HEK293 (cell line): Measurements from ENCODE around the gene ALDOA.

Experiments used
- CTCF ChIA-PET: fragments of 350-600 bp; formaldehyde crosslinking; extraction: SDS; loops from one replicate; lab custom pipeline; 2021; ENCODE audit warnings: antibody characterized with exemption; lab: Yijun Ruan, JAX
- POLR2A ChIA-PET: fragments of 300-600 bp; formaldehyde crosslinking; extraction: SDS; loops from one replicate; lab custom pipeline; 2020; ENCODE audit warnings: antibody characterized with exemption, inconsistent platforms; lab: Yijun Ruan, JAX
- H3K27ac ChIP-seq: fragments of 200-500 bp; sonication (Bioruptor generic); 2 replicates; pipeline ENCODE4 v1.5.1; 2014; ENCODE audit warnings: low read depth, low read length, control low read depth, inconsistent platforms; ENCODE audit errors: extremely low read depth
- H3K36me3 ChIP-seq, 2 experiments: fragments of 200-500 bp in 1 of 2; sonication (Bioruptor generic) in 1 of 2; 1 replicate in 1 of 2; 2 replicates in 1 of 2; pipeline ENCODE4 v1.5.1; 2014 to 2017; ENCODE audit warnings: inconsistent platforms in 2 of 2, low read length in 2 of 2; ENCODE audit not compliant: control insufficient read depth in 2 of 2, insufficient read depth in 1 of 2
- H3K4me1 ChIP-seq: fragments of 200-500 bp; sonication (Bioruptor generic); 2 replicates; pipeline ENCODE4 v1.5.1; 2014; ENCODE audit warnings: mild to moderate bottlenecking, low read length, inconsistent platforms; ENCODE audit not compliant: control insufficient read depth, insufficient read depth
- H3K4me3 ChIP-seq: 2 replicates; pipeline ENCODE4 v1.5.1; 2011; ENCODE audit warnings: low read depth, mild to moderate bottlenecking, control low read depth, low read length, moderate library complexity
- H3K9me3 ChIP-seq: fragments of 200-500 bp; sonication (Bioruptor generic); 2 replicates; pipeline ENCODE4 v1.5.1; 2014; ENCODE audit warnings: low read depth, low read length, inconsistent platforms; ENCODE audit not compliant: control insufficient read depth, insufficient read depth
- BCL11B ChIP-seq: fragments of 450-650 bp; formaldehyde crosslinking; IDR thresholded peaks from 2 replicates; pipeline ENCODE4 v1.5.1; 2016; ENCODE audit warnings: low read depth, missing biosample characterization, missing genetic modification characterization
- GLIS1 ChIP-seq: fragments of 450-650 bp; formaldehyde crosslinking; IDR thresholded peaks from 2 replicates; pipeline ENCODE4 v1.5.1; 2016; ENCODE audit warnings: missing biosample characterization, missing genetic modification characterization
- KLF1 ChIP-seq: fragments of 450-650 bp; formaldehyde crosslinking; IDR thresholded peaks from 2 replicates; pipeline ENCODE4 v1.5.1; 2016; ENCODE audit warnings: missing biosample characterization, missing genetic modification characterization
- KLF16 ChIP-seq: fragments of 450-650 bp; formaldehyde crosslinking; IDR thresholded peaks from 2 replicates; pipeline ENCODE4 v1.5.1; 2017; ENCODE audit warnings: missing biosample characterization, missing genetic modification characterization
- OSR2 ChIP-seq: fragments of 450-650 bp; formaldehyde crosslinking; IDR thresholded peaks from 2 replicates; pipeline ENCODE4 v1.5.1; 2016; ENCODE audit warnings: missing biosample characterization, missing genetic modification characterization
- PATZ1 ChIP-seq: fragments of 450-650 bp; formaldehyde crosslinking; IDR thresholded peaks from 2 replicates; pipeline ENCODE4 v1.5.1; 2016; ENCODE audit warnings: missing biosample characterization, missing genetic modification characterization
- PRDM1 ChIP-seq: fragments of 450-650 bp; formaldehyde crosslinking; IDR thresholded peaks from 2 replicates; pipeline ENCODE4; 2016; ENCODE audit warnings: missing biosample characterization, missing genetic modification characterization
- RBAK ChIP-seq: fragments of 450-650 bp; formaldehyde crosslinking; IDR thresholded peaks from 2 replicates; pipeline ENCODE4 v1.5.1; 2016; ENCODE audit warnings: missing biosample characterization, missing genetic modification characterization
- SCRT2 ChIP-seq: fragments of 450-650 bp; formaldehyde crosslinking; IDR thresholded peaks from 2 replicates; pipeline ENCODE4 v1.5.1; 2016; ENCODE audit warnings: missing biosample characterization, missing genetic modification characterization
- SP2 ChIP-seq: fragments of 450-650 bp; formaldehyde crosslinking; IDR thresholded peaks from 2 replicates; pipeline ENCODE4 v1.5.1; 2016; ENCODE audit warnings: missing biosample characterization, missing genetic modification characterization
- ZEB2 ChIP-seq: fragments of 450-650 bp; formaldehyde crosslinking; IDR thresholded peaks from 2 replicates; pipeline ENCODE4 v1.5.1; 2016; ENCODE audit warnings: missing biosample characterization, missing genetic modification characterization
- ZFP69B ChIP-seq: fragments of 450-650 bp; formaldehyde crosslinking; IDR thresholded peaks from 2 replicates; pipeline ENCODE4 v1.5.1; 2016; ENCODE audit warnings: missing biosample characterization, missing genetic modification characterization
- ZNF175 ChIP-seq: fragments of 450-650 bp; formaldehyde crosslinking; IDR thresholded peaks from 2 replicates; pipeline ENCODE4 v1.5.1; 2016; ENCODE audit warnings: missing biosample characterization, missing genetic modification characterization
- ZNF24 ChIP-seq: fragments of 450-650 bp; formaldehyde crosslinking; IDR thresholded peaks from 2 replicates; pipeline ENCODE4 v1.5.1; 2016; ENCODE audit warnings: missing biosample characterization, missing genetic modification characterization
- ZNF26 ChIP-seq: fragments of 450-650 bp; formaldehyde crosslinking; IDR thresholded peaks from 2 replicates; pipeline ENCODE4 v1.5.1; 2016; ENCODE audit warnings: missing biosample characterization, missing genetic modification characterization
- ZNF292 ChIP-seq: fragments of 450-650 bp; formaldehyde crosslinking; IDR thresholded peaks from 2 replicates; pipeline ENCODE4 v1.5.1; 2016; ENCODE audit warnings: low read depth, missing biosample characterization, missing genetic modification characterization, borderline replicate concordance
- ZNF354C ChIP-seq: fragments of 450-650 bp; formaldehyde crosslinking; IDR thresholded peaks from 2 replicates; pipeline ENCODE4 v1.5.1; 2016; ENCODE audit warnings: missing biosample characterization, missing genetic modification characterization, low read depth, borderline replicate concordance
- ZNF433 ChIP-seq: fragments of 450-650 bp; formaldehyde crosslinking; IDR thresholded peaks from 2 replicates; pipeline ENCODE4 v1.5.1; 2016; ENCODE audit warnings: missing biosample characterization, missing genetic modification characterization, low read depth
- ZNF518A ChIP-seq: fragments of 450-650 bp; formaldehyde crosslinking; conservative IDR thresholded peaks from 2 replicates; pipeline ENCODE4 v1.5.1; 2016; ENCODE audit warnings: low read depth, missing biosample characterization, missing genetic modification characterization
- ZNF560 ChIP-seq: fragments of 450-650 bp; formaldehyde crosslinking; IDR thresholded peaks from 2 replicates; pipeline ENCODE4 v1.5.1; 2017; ENCODE audit warnings: missing biosample characterization, missing genetic modification characterization, borderline replicate concordance
- ZNF660 ChIP-seq: fragments of 450-650 bp; IDR thresholded peaks from 2 replicates; pipeline ENCODE4 v1.5.1; 2018; ENCODE audit warnings: missing biosample characterization, mild to moderate bottlenecking, missing genetic modification characterization
- ZNF677 ChIP-seq: fragments of 450-650 bp; IDR thresholded peaks from 2 replicates; pipeline ENCODE4 v1.5.0; 2018; ENCODE audit warnings: missing biosample characterization, mild to moderate bottlenecking, missing genetic modification characterization, moderate library complexity
- ZNF692 ChIP-seq: fragments of 450-650 bp; formaldehyde crosslinking; IDR thresholded peaks from 2 replicates; pipeline ENCODE4 v1.5.1; 2016; ENCODE audit warnings: missing biosample characterization, missing genetic modification characterization
- ZNF701 ChIP-seq: fragments of 450-650 bp; formaldehyde crosslinking; IDR thresholded peaks from 2 replicates; pipeline ENCODE4 v1.5.1; 2016; ENCODE audit warnings: missing biosample characterization, missing genetic modification characterization
- ZNF707 ChIP-seq: fragments of 450-650 bp; formaldehyde crosslinking; IDR thresholded peaks from 2 replicates; pipeline ENCODE4 v1.5.1; 2016; ENCODE audit warnings: missing biosample characterization, missing genetic modification characterization
- ZNF777 ChIP-seq: fragments of 450-650 bp; formaldehyde crosslinking; IDR thresholded peaks from 2 replicates; pipeline ENCODE4 v1.5.1; 2017; ENCODE audit warnings: missing biosample characterization, missing genetic modification characterization, borderline replicate concordance
- ZNF791 ChIP-seq: fragments of 450-650 bp; formaldehyde crosslinking; IDR thresholded peaks from 2 replicates; pipeline ENCODE4 v1.5.1; 2016; ENCODE audit warnings: missing biosample characterization, missing genetic modification characterization
- TF ChIP-seq, protein P1 (sequence below): fragments of 450-650 bp; formaldehyde crosslinking; IDR thresholded peaks from 2 replicates; pipeline ENCODE4 v1.5.1; 2016; ENCODE audit warnings: missing biosample characterization, missing genetic modification characterization

Gene ALDOA

GRCh38 chr16:30088832-30089624, 23.5 kb downstream of the ALDOA start:
- H3K4me1 ChIP-seq = no peaks in the 10 kb centered on the region
- H3K4me3 ChIP-seq = no peak overlapping the region
- CTCF ChIA-PET = no interaction called here
- peaks cover 0 to 32% of the 10 kb centered on the region in 2 experiments; a peak in 1 of 3 replicates for H3K36me3 ChIP-seq
- H3K27ac ChIP-seq = no peak overlapping the region
- H3K9me3 ChIP-seq = no peaks in the 10 kb centered on the region
- POLR2A ChIA-PET = interaction anchor here (2.4 to 3.3 kb wide), 2 partner anchors 13 to 23 kb away, joined by 7 to 26 read pairs; partner anchors contain the start of genes ALDOA and PPP4C
- TF ChIP-seq ZNF692 (tag by site-specific recombination) = peak; percentile 75
- no peak for TF ChIP-seq PRDM1 (tag by site-specific recombination)
- no peak for TF ChIP-seq ZNF433 (tag by site-specific recombination)
- TF ChIP-seq ZEB2 (tag by site-specific recombination) = no peak
- TF ChIP-seq ZNF660 (tag by site-specific recombination) = no peak
- TF ChIP-seq ZNF777 (tag by site-specific recombination) = no peak
- no peak for TF ChIP-seq ZNF26 (tag by site-specific recombination)
- TF ChIP-seq ZFP69B = 0 out of 2 replicates have a peak, but pooled peaks have one; percentile 53
- TF ChIP-seq ZNF354C (tag by site-specific recombination) = no peak
- no peak for TF ChIP-seq OSR2 (tag by site-specific recombination)
- TF ChIP-seq SCRT2 = no peak
- TF ChIP-seq ZNF707 (tag by site-specific recombination) = no peak
- TF ChIP-seq ZNF175 (tag by site-specific recombination) = no peak
- no peak for TF ChIP-seq ZNF677
- TF ChIP-seq KLF16 (tag by site-specific recombination) = no peak
- no peak for TF ChIP-seq KLF1 (tag by site-specific recombination)
- no peak for TF ChIP-seq ZNF560 (tag by site-specific recombination)
- no peak for TF ChIP-seq ZNF24 (tag by site-specific recombination)
- no peak for TF ChIP-seq ZNF518A (tag by site-specific recombination)
- no peak for TF ChIP-seq GLIS1 (tag by site-specific recombination)
- no peak for TF ChIP-seq RBAK
- no peak for TF ChIP-seq ZNF791 (tag by site-specific recombination)
- TF ChIP-seq PATZ1 (tag by site-specific recombination) = no peak
- TF ChIP-seq BCL11B (tag by site-specific recombination) = no peak
- TF ChIP-seq, protein P1, sequence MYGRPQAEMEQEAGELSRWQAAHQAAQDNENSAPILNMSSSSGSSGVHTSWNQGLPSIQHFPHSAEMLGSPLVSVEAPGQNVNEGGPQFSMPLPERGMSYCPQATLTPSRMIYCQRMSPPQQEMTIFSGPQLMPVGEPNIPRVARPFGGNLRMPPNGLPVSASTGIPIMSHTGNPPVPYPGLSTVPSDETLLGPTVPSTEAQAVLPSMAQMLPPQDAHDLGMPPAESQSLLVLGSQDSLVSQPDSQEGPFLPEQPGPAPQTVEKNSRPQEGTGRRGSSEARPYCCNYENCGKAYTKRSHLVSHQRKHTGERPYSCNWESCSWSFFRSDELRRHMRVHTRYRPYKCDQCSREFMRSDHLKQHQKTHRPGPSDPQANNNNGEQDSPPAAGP = no peak
- TF ChIP-seq SP2 = peak; percentile 35
- no peak for TF ChIP-seq ZNF292
- TF ChIP-seq ZNF701 = no peak
